ENCODE measurements around the gene INO80E. TPM values are rescaled to one million over a fixed set of nuclear protein-coding genes. Genes with fewer than 3 reads are reported as not detected.

Gene INO80E
- total RNA-seq, 2 donors from 2014 or later = 72.4 to 76.7 TPM

DNA sequence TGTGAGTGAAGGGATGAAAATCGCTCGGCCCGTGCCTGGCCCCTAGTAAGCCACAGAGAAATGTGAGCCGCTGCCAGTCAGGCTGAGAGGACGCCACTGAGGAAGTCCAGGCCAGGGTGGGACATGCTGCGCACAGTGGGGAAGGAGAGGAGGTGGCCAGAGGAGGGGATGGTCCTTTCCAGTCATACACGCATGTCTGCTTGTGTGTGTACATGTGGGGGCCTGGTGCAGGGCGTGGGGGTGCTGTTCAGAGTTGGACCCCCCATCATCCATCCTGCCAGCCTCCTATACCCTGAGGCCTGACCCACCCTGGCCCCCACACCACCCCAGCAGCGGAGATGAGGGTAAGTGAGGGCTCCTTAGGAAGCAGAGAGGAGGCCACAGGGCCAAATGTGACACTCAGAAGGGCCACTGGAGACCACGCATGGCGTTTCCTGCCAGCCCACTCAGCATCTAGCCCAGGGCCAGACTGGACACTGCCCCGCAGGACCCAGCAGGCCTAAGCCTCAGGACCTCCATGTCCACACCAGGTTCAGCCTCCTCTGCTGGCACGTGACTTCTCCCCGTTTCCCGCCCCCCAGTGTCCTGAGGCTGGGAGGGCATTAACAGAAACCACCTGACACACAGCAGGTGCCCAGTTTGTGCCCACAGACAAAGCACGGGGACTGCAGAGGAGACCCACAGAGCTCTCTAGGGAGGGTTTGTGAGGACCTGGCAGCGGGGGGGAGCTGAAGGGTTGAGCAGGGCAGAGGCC, 7.8 kb downstream of the INO80E start:
- Mint-ChIP-seq H3K36me3 (ENCODE audit: low read depth) (peaks cover 7% of the 10 kb centered on the region), H3K27ac (no peak overlapping the region), H3K4me1 (peaks cover 15% of the 10 kb centered on the region), H3K4me3 (peak overlapping the region; percentile 41), H3K27me3 (peaks cover 9% of the 10 kb centered on the region)
- H3K9me3 ChIP-seq (ENCODE audit: control insufficient read depth, low read length, poor library complexity, severe bottlenecking) = no peaks in the 10 kb centered on the region
- DNase-seq = no peak
- no peak for ATAC-seq

DNA sequence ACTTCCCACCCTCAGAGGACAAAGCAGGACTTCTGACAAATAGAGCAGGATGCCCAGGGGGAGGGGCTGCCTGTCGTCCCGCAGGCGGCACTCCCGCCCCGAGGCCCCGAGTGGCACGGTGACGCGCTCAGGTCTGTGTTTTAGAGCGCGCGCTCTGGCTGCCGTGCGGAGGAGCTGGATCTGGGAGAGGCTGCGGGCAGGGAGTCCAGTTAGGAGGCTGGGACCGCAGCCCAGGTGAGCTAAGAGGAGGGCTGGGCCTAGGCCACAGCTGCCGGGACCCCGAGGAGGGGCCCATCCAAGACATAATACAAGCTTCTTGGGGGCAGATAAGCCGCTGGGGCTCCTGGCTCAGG, 8.4 kb downstream of the INO80E start:
- peak; percentile 18 for ATAC-seq
- Mint-ChIP-seq H3K4me1 (peaks cover 15% of the 10 kb centered on the region), H3K36me3 (ENCODE audit: low read depth) (peaks cover 7% of the 10 kb centered on the region), H3K27ac (no peak overlapping the region), H3K4me3 (peak overlapping the region; percentile 41), H3K27me3 (peaks cover 14% of the 10 kb centered on the region)
- DNase-seq = no peak
- no peaks in the 10 kb centered on the region for H3K9me3 ChIP-seq (ENCODE audit: control insufficient read depth, low read length, poor library complexity, severe bottlenecking)

DNA sequence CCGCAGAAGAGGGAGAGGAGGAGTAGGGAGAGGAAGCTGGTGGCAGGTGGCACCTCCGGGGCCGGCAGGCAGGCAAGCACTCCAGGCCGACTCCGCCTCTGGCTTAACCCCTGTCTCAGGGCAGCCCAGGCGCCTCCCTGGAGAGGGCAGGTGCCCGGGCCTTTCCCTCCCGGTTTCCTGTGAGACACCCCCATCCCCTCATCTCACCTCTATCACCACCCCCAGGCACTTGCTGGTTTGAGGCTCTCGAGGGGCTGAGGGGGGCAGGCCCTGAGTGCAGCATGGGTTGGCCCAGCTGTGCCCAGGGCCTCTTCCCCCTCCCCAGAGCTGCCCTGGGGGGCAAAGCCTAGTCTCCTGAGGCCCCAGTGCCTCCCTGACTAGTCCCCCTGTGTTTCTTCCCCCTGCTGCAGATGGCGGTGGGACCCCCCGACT, 8.8 kb downstream of the INO80E start:
- ATAC-seq (peak; percentile 10), DNase-seq (no peak)
- no peak overlapping the region for H3K27ac Mint-ChIP-seq
- peaks cover 11% of the 10 kb centered on the region for H3K4me1 Mint-ChIP-seq
- H3K27me3 Mint-ChIP-seq = peaks cover 14% of the 10 kb centered on the region
- H3K4me3 Mint-ChIP-seq = no peak overlapping the region
- no peaks in the 10 kb centered on the region for H3K9me3 ChIP-seq (ENCODE audit: control insufficient read depth, low read length, poor library complexity, severe bottlenecking)
- H3K36me3 Mint-ChIP-seq (ENCODE audit: low read depth) = peaks cover 7% of the 10 kb centered on the region

DNA sequence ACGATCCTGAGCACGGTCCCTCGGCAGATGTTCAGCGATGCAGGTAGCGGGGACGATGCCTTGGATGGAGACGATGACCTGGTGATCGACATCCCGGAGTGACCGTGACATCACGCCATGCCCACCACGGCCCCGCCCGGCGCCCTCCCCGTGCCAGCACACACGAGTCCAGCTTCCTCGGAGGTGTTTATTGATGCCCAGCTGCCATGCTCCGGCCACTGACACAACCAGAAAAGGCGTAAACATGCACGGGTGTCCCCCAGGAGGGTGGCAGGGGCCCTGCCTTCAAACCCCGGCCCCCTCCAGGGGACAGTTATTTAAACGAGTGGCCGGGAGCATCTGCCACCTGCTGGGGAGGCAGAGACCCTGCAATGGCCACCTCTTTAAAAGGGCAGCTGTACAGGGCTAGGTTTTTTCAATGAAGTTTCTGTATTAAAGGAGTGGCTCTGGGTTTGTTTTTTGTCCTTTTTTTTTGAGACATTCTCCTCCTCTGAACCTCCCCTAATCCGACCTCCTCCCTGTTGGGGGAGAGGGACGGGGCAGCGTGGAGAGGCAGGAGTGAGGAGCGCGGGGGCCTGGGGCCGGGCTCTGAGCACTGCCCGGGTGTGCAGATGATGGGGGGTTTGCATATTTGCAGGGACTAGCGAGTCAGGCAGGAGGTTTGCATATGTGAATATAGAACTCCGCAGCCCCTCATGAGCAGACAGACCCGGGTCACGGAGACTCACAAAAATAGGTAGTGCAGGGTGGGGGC, 9.5 kb downstream of the INO80E start:
- H3K9me3 ChIP-seq (ENCODE audit: control insufficient read depth, low read length, poor library complexity, severe bottlenecking) = no peaks in the 10 kb centered on the region
- peaks cover 14% of the 10 kb centered on the region for H3K27me3 Mint-ChIP-seq
- peaks cover 16% of the 10 kb centered on the region for H3K4me1 Mint-ChIP-seq
- peak; percentile 73 for ATAC-seq
- H3K4me3 Mint-ChIP-seq = no peak overlapping the region
- peaks cover 7% of the 10 kb centered on the region for H3K36me3 Mint-ChIP-seq (ENCODE audit: low read depth)
- peak in 2 of 3 donors; percentile 23 to 35 for DNase-seq
- H3K27ac Mint-ChIP-seq = no peak overlapping the region

DNA sequence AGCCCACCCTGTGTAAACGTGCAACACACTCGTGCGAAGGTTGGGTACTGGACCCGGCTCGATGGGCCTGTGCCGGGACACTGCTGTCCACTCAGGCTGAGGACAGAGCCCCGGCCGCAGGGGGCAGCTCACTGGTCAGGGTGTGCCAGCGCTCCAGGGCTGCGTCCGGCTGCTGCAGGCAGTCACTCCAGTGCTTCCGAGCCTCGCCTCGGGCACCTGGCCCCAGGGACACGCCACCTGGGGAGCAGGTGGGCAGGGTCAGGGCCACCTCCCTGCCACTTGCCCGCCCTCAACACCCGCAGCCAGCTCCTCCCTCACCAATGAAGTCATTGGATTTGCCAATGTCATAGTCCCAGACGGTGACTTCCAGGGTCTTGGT, 10.0 kb downstream of the INO80E start:
- DNase-seq (no peak), ATAC-seq (no peak)
- no peaks in the 10 kb centered on the region for H3K9me3 ChIP-seq (ENCODE audit: control insufficient read depth, low read length, poor library complexity, severe bottlenecking)
- no peak overlapping the region for H3K4me3 Mint-ChIP-seq
- H3K4me1 Mint-ChIP-seq = peaks cover 17% of the 10 kb centered on the region
- peaks cover 7% of the 10 kb centered on the region for H3K36me3 Mint-ChIP-seq (ENCODE audit: low read depth)
- no peak overlapping the region for H3K27ac Mint-ChIP-seq
- peaks cover 14% of the 10 kb centered on the region for H3K27me3 Mint-ChIP-seq

DNA sequence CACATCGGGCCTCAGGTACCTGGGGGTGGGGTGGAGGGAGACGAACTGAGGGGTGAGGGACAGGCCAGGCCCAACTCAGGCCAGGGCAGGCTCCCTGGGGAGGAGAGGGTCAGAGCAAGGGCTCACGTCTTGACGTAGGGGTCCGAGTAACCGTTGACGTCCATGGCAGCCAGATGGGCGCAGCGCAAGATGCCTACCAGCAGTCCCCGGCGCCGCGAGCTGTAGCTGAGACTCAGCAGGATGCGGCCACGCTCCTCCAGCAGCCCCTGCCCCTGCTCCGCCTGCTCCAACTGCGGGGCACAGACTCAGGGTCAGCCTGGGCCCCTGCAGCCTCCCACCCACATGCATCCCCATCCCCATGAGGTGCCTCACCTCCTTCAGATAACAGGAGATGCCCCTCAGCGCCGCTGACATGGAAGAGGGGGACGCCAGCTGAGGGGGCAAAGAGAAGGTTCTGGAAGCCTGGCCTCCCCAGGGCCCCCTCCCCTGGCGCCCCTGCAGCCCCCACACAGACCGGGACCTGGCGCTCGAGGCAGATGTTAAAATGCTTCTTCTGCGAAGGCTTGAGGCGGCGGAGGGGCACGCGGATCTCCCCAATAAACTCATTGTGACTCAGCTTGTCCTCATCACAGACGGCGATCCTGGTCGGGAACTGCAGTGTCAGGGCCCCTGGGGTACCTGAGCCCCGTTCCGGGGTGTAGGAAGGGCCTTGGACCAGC, 10.8 kb downstream of the INO80E start:
- H3K4me1 Mint-ChIP-seq = peaks cover 16% of the 10 kb centered on the region
- ATAC-seq (no peak), DNase-seq (no peak)
- H3K36me3 Mint-ChIP-seq (ENCODE audit: low read depth) = peaks cover 6% of the 10 kb centered on the region
- no peak overlapping the region for H3K27ac Mint-ChIP-seq
- H3K4me3 Mint-ChIP-seq = no peak overlapping the region
- H3K9me3 ChIP-seq (ENCODE audit: control insufficient read depth, low read length, poor library complexity, severe bottlenecking) = no peaks in the 10 kb centered on the region
- peaks cover 16% of the 10 kb centered on the region for H3K27me3 Mint-ChIP-seq

DNA sequence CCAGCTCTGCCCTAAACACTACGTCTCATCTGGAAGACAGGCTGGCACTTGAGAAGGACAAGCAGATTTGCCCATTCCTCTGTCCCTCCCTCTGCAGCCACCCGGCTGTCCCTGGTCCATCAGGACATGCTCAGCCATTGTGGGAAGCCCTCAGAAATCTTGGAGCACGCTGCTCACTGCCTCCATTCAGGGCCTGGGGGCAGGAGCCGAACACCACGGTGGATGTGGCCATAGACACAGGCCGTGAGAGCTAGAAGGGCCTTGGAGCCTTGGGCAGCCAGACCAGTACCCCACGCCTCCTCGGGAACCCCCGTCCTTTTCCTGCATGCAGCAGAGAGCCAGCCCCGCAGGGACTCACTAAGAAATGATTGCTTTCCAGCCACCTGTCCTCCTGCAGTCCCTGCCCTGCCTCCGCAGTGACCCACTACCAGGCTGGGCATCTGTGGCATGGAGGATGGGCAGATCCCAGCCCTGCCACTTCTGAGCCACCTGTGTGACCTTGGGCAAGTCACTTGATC, 11.4 kb downstream of the INO80E start:
- Mint-ChIP-seq H3K36me3 (ENCODE audit: low read depth) (peaks cover 4% of the 10 kb centered on the region), H3K4me3 (no peak overlapping the region), H3K27me3 (peaks cover 21% of the 10 kb centered on the region), H3K4me1 (peaks cover 15% of the 10 kb centered on the region), H3K27ac (no peak overlapping the region)
- no peak for DNase-seq
- ATAC-seq = no peak
- H3K9me3 ChIP-seq (ENCODE audit: control insufficient read depth, low read length, poor library complexity, severe bottlenecking) = no peaks in the 10 kb centered on the region

DNA sequence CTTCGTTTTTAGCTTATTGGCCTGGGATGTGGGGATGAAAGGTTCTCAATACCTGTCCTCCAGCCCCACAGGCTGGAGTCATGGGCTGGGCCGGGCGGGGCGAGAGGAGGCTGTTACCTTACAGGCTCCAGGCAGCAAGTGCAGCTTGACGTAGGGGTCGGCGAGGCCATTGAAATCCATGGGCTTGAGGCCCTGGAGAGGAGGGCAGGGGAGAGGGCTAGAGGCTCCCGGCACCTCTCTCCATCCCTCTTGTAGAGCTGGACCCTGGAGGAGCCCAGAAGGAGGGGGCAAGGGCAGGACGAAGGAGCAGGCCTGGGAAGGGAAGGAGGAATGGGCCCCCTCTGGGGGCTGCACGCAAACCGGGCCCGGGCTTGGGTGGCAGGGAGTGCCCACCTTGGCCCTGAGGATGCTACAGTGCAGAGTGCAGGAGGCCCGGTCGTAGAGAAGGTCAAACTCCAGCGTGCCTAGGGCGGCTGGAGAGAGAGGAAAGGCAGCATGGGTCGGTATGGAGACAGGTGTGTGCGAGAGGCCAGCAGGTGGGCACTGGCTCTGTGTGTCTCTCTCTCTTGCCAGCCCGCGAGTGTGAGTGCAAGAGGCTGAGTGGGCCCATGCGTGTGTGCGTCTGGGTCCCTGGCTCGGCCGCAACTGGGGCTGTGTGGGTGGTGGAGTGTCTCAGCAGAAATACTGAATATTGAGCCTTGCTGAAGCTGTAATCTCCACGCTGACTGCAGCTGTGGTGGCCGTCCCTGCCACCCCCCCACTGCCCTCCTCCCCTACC, 13.2 kb downstream of the INO80E start:
- Mint-ChIP-seq H3K4me3 (peak overlapping the region; percentile 63), H3K27ac (no peak overlapping the region), H3K4me1 (peaks cover 11% of the 10 kb centered on the region), H3K36me3 (ENCODE audit: low read depth) (peaks cover 4% of the 10 kb centered on the region), H3K27me3 (peaks cover 21% of the 10 kb centered on the region)
- DNase-seq = no peak
- ATAC-seq = no peak
- no peaks in the 10 kb centered on the region for H3K9me3 ChIP-seq (ENCODE audit: control insufficient read depth, low read length, poor library complexity, severe bottlenecking)

DNA sequence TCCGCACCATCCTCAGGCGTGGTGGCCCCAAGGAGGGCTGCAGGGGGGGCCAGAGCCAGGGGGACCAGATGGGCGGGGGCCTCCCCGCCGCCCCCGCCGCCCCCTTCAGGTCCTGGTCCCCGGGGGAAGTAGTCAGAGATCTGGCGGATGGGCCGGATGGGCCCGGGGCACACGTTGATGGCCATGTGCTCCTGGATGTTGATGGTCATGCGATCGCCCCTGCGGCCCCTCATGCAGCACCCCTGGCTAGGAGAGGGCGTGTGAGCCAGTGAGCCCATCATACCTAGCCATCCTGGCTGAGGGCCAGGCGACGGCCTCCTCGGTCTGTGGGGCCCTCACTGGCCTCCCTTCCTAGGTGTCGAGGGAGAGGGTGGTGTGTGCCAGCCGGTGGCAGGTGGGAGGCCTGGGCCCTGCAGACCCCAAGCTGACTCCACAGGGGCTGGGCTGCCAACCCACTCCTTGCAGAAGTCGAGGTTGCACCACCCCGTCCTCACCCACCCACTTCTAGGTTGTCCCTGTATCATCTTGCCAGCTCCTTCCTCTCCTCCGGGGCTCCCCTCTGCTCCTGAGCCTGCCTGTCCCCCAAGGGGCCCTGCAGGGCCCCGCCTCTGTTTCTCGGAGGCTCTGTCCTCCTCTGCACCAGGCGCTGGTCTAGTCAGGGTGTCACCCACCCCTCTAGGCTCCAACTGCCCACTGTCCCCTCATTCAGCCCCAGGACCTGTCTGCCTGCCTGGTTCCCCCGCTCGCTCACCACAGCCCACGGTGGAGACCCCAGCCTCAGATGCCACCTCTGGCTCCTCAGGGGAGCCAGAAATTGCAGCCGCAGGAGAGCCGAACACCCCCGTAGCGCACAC, 14.2 kb downstream of the INO80E start:
- ATAC-seq (peak; percentile 14), DNase-seq (no peak)
- peaks cover 21% of the 10 kb centered on the region for H3K27me3 Mint-ChIP-seq
- H3K36me3 Mint-ChIP-seq (ENCODE audit: low read depth) = peaks cover 4% of the 10 kb centered on the region
- H3K4me3 Mint-ChIP-seq = peak overlapping the region; percentile 92
- peaks cover 11% of the 10 kb centered on the region for H3K4me1 Mint-ChIP-seq
- H3K27ac Mint-ChIP-seq = no peak overlapping the region
- H3K9me3 ChIP-seq (ENCODE audit: control insufficient read depth, low read length, poor library complexity, severe bottlenecking) = no peaks in the 10 kb centered on the region

DNA sequence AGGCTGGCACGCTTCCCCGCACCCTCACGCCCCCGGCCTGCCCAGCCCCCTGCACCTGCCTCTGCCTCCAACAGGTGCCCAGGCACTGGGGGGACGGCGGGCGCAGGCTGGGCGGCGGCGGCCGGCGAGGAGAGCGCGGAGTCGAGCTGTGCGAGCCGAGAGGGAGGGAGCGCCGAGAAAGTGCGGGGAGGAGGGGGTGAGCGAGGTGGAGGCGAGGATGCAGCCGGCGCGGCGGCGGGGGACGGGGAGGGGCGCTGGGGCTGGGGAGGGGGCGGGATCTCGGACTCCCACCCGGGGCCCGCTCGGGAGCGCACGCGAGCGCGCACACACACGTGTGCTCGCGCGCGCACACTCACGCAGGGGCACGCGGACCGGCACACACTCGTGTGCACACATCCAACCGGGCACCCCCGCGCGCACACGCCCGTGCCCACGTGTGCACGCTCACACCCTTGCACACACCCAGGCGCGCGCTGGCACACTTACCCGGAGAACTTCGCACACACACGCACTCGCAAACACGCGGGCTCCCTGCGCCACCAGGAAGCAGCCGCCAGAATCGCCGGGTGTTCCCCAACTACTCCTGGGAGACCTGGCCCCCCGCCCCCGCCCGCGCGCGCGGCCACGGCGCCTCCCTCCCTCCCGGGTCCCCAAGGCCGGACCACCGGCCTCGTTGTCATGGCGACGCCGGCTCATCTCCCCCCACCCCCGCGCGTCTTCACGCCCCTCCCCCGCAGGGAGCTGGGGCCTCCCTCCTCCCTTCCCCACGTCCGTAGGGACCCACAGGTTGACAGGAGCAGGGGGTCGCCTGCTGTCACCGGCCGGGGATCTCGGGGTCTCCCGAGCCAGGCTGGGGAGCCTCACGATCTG, 15.0 kb downstream of the INO80E start, which contains the start of gene DOC2A:
Gene DOC2A, minus strand, starts transcription at position 184 of the 870 bp plus-strand sequence. CDS start 805 bp downstream, outside the sequence.
- Mint-ChIP-seq H3K36me3 (ENCODE audit: low read depth) (peaks cover 4% of the 10 kb centered on the region), H3K27me3 (peaks cover 21% of the 10 kb centered on the region), H3K27ac (no peak within 1 kb of the TSS), H3K4me1 (peaks cover 11% of the 10 kb centered on the region), H3K4me3 (peak within 1 kb of the TSS; percentile 92)
- ATAC-seq (peak; percentile 70), DNase-seq (no peak)
- H3K9me3 ChIP-seq (ENCODE audit: control insufficient read depth, low read length, poor library complexity, severe bottlenecking) = no peaks in the 10 kb centered on the region

DNA sequence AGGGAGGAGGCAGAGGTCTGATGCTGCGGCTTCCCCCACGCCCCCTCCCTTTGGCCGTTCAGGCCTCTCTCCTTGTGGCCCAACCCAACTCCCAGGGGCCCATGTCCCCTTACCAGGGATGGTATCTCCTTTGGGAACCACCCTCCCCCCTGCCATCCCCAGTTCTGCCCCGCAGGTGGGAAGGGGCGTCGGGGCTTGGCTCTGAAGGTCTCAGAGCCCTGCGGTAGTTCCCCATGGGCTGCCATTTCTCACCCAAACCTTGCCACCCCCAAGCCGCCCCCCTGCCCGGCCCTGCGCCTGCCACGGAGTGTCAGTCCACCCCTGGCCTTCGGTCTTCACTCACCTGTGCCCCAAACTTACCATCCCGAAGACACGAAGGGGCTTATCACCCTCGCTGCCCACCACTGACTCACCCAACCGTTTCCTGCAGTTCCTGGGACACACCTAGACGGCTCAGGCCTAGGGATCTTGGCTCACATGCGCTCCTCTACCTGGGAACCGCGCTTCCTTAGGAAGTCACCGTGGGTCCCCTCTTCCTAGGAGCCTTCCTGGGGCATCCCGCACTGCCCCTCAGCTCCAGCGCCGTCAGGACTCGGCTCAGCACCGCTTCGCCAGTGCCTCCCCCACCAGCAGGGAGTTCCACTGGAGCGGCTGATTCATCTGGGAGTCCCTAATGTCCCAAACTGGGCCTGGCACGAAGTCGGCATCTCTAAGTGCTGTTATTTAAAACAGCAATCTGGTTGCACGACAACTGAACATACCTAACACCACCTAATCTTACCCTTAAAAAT, 15.9 kb downstream of the INO80E start:
- H3K4me3 Mint-ChIP-seq = peak overlapping the region; percentile 92
- ATAC-seq = no peak
- no peaks in the 10 kb centered on the region for H3K9me3 ChIP-seq (ENCODE audit: control insufficient read depth, low read length, poor library complexity, severe bottlenecking)
- H3K36me3 Mint-ChIP-seq (ENCODE audit: low read depth) = peaks cover 4% of the 10 kb centered on the region
- no peak for DNase-seq
- H3K27ac Mint-ChIP-seq = no peak overlapping the region
- H3K27me3 Mint-ChIP-seq = peaks cover 21% of the 10 kb centered on the region
- H3K4me1 Mint-ChIP-seq = peaks cover 11% of the 10 kb centered on the region
